NCI-H226 (cell line): Measurements from ENCODE around the gene SNAP23.
A peak's percentile ranks its signal among the peaks of the same experiment; 100 is the strongest.

ENCODE experiments used
- DNase-seq: peaks from one replicate; pipeline ENCODE4 v3.0.0-alpha.2; 2015

SNAP23 gene

DNA sequence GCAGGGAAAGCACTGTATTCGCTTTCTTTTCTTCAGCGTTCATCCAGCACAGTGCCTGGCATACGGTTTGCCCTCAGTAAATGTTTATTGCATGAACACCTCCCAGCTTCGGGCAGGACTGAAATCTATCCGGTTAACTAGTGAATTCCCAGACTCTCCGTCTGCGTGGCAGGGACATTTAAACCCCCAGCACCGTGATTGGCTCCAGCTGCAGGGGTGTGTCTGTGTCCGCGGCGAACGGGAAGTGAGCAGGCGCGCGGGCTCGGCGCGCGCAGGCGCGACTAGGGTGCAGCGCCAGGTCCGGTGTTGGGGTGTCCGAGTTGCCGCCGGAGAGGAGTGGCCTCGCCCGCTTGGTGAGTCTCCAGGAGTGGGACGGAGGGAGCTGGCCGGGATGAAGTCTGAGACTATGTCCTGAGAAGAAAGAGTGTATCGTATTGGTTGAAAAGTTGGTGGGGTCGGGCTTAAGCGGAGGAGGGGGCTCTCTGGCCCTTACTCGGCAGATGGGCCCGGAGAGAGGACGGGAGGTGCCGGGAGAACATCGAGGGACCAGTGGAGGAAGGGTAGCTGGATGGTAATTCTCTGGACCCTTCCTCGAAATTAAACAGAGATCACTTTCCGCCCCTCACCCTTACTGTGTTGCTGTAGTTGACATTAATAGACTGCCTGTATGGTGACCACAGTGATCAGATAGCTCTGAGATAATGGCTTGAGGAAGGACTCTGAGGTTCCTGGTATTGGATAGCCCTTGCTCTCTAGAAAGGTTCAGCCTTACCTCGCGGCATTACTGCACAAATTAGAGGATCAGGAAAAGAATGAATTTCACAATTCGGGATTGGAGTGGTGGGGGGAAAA is at the start of gene SNAP23:
SNAP23 (plus strand) TSS at position 274 of the 852 bp plus-strand sequence. CDS start 16,213 bp downstream, outside the sequence.
- peak; percentile 82 for DNase-seq

DNA sequence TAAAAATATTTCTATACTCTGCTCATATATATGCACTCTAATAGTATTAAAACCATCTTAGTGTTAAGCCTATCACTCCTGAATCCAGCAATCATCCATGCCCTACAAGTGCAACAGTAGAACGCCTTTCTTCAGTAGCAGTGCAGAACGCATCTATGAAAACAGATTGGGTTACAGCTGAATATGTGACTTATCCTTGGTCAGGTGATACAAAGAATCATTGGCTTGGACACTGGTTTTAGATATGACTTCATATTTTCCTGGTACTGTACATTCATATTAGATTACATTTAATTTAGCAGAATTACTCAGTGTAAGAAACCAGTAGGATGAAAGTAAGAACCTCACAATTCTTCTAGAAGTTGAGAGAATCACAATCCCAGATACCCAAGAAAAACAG is 47.8 kb upstream of the SNAP23 start:
- no peak for DNase-seq

DNA sequence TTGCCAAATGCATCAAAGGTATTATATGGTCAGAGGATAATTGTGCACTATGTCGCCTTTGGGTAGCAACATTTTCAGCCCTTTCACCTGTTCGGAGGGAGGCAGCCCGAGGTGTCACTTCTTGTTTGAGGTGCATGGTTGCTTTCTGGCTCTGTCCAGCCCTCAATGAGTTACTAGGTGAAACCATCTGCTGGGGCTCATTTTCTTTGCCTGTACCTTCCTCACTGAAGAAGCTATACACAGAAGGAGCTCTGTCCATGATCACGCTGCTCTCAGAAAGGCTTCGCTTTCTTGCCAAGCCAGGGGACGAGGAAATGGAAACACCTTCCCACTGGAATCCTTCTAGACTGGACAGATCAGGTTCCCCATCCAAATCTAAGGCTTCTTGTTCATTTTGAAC is 47.2 kb upstream of the SNAP23 start:
- DNase-seq = no peak

DNA sequence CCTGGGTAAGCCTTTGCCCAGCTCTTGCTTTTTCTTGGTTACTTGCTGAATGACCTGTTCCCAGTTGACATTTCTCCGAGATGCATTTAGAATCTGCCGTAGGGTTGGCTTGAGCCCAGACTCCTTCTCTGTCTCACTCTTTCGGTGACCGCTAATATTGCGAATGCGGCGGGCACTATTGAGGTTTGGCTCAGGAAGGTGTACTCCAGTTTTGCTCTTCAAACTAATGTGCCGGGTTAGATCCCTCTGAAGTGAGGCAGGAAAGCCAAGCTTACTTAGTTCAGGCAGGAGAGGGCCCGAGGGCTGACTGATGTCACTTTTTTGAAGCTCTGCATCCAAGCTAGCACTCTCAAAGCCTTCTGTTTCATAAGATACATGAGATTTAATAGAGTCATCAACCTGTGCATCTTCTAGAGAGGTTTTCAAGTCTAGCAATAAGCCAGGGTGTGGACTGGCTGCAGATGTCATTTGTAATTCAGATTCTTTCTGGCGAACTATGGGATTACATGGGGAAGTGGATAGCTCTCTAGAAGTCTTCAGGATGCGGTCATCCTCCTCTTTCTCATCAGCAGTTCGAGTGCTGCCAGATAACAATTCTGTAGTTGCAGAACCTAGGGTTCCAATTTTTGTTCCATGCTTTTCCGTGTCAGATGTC is 45.5 kb upstream of the SNAP23 start:
- no peak for DNase-seq

DNA sequence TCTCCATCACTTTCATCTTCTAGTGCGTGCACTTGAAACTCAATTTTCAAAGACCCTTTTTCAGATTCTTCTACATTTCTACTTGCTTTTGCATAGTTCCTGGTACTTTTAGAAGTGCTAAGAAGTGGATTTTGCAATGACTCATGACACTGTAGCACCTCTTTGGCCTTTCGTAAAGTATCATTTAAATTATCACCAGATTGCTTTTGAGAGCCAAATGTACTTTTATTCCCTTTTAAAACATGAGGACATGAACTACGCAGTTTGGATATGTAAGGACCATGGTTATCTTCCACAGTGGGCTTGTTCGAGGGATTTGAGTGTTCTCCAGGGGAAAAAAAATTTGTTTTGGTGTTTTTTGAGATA is 45.0 kb upstream of the SNAP23 start:
- DNase-seq = no peak

DNA sequence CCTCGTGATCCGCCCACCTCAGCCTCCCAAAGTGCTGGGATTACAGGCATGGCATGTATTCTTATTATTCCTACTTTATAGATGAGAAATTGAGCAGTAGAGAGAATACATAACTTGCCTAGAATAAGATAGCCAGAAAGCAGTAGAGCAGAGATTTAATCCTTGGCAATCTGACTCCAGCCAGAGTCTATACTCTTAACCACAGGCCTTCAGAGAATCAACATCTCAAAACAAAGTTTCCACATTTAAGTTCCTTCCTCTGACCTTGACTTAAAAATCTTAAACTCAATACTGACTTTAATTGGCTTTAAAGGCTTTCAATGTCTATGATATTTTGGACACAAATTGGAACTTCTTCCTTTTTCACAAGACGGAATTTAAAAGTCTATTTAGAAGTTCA is 41.6 kb upstream of the SNAP23 start:
- DNase-seq = no peak

DNA sequence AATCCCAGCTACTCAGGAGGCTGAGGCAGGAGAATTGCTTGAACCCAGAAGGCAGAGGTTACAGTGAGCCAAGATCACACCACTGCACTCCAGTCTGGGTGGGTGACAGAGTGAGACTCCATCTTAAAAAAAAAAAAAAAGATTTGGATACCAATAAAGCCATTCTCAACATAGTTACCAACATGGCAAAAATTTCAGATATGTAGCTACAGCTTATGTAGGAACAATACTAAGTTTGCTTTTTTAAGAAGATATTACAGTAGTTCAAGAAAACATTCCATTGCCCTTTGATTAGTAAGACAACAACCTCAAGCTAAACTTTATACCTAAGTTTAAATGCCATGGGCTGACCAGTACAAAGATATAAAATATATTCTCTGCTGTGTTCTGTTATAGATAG is 38.9 kb upstream of the SNAP23 start:
- DNase-seq = no peak

DNA sequence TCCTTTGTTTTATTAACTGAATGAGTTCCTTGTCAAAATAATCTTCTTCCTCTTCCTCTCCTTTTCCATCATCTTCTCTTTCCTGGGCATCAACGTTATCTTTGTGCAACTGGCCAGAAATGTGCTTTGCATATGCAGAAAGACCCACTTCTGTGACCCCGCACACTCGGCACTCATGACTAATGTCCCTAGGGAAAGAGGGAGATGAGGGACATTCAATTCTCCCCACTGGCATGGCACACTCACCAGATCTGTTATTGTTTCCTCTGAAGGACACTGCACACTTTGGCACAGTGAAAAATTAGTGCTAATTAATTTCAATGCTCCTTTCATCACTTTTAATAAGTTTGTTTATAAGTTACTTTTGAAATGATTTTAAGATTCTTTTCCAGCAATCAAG is 38.5 kb upstream of the SNAP23 start:
- no peak for DNase-seq

DNA sequence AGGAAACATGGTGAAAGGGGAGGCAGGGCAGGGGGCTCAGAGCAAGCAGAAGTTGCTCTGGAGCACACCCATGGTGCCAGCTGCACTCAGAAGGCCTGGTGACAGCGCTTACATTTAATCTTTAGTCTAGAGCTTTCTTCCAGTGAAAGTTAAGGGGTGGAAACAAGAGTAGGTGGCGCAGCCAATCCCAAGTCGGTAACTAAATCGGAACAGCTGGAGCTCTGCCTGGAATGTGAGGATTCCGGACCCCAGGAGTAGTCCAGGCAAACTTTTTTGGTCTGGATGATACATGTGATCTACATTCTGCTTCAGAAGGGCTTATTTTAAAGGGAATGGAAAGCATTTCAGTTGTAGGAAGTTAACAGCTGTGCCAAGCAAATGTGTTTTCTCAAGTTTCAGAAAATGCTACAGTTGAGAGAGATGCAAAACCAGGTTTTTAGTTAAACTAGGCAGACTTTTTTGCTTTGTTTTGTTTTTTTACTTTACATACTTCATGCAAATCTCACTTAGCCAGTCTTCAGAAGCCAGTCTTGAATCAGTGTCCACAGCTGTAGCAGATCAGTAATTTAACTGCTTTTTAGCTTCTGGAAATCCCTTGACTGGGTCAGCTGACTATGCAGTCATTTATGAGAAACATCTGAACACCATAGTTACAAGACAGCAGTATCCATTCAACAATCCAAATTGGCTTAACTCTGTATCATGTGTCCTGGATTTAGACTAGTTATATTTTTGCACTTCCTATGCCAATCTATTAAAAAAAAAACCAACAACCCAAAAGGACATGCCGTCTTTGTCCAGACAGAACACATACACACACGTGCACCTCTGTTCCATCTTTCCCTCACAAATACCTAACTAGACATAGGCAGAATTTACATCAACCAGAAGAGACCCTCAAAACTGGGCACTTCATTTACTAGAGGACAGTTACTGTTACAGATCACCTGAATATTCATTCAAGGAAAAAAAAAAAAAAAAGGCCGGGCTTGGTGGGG is 37.7 kb upstream of the SNAP23 start:
- DNase-seq = no peak

DNA sequence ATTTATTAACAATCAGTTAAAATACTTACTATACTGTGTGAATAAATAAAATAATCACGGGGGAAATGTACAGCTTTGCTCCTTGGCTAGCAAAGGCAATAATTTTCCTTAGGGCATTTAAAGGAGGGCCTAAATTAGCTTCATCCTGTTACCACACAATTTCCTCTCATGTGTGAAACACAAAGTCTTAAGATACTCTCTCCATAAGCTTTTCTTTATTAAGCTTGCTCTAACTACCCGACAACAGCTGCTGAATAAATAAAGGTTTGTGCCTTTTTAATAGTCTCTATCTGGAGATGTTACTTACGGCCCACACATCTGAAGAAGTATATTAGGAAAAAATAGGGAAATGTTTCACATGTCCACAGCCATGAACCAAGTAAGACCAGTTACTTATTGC is 34.2 kb upstream of the SNAP23 start:
- no peak for DNase-seq

DNA sequence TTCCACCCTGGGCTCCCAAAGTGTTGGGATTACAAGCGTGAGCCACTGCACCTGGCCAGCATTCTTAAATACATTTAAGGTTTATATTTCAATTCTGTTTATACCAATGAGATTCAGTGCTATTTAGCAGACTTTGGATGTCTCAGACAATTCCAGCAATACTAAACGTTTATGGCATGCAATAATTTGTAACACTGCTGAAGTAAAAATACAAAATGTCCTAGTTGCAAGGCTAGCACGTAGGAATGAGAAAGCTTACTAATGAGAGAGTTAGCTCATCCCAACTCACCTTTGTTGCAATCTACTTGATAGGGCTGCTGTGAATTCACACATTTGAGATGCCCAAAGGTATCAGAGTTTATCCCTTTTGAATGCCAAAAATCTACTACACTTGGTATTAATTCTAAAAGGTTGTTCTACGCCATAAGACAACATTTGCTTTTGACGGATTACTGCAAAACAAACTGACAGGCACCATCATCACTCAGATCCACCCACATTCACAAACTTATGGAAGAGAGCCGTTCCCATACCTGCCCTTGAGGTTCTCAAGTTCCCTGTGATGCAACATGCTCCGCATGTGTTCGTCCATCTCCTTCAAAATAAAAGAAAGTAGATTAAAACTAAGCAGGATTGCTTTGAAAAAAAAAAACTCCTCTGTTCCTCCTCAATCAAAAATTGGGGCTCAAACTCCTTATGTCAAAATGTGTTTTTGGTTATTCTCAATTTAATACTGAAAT is 29.7 kb upstream of the SNAP23 start:
- DNase-seq = no peak

DNA sequence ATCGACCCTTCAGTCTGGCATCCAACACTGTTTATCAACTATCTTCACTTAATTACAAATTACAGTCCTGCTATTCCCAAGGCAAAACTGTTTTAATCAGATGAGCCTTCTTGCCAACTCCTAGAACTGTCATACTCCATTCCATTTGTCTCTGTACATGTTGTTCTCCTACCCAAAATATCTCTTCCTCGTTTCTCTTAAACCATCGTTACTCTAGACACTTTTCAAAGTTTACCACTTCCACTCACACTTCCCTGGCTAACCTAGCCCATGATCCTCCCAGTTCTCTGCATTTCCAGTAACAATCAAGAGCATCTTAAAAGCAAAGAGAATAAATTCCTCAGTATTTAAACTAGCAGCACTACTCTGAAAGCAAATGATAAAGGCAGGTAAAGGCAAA is 24.4 kb upstream of the SNAP23 start:
- DNase-seq = no peak

DNA sequence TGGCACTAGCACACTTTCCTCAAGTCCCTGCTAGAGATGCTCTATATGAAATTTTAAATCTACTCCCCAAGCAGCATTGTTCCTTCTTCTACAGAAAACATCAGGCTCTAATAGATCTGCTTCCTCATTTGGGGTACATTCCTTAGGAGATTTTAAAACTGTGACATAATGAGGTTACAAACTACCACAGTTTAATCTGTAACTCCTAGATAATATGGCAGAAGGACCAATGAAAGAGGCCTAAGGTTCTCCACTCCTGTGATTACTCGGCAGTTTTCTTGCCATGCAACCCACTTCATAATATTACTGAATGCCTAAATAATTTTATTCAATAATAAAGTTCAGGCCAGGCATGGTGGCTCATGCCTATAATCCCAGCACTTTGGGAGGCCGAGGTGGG is 20.6 kb upstream of the SNAP23 start:
- DNase-seq = no peak

DNA sequence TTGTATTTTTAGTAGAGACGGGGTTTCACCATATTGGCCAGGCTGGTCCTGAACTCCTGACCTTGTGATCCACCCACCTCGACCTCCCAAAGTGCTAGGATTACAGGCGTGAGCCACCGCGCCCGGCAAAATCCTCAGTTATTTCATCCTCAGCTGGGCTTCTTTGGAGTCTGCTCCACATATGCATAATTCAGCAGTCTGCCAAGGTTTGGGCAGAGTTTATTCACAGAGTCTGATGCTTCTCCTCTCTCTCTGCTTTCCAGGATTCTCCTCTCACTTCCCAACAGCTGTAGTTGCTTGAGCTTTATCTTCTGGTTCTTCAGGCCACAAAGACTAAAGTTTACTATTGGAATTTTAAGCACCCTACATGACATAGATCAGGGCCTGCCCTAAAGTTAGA is 12.7 kb upstream of the SNAP23 start:
- DNase-seq = no peak

DNA sequence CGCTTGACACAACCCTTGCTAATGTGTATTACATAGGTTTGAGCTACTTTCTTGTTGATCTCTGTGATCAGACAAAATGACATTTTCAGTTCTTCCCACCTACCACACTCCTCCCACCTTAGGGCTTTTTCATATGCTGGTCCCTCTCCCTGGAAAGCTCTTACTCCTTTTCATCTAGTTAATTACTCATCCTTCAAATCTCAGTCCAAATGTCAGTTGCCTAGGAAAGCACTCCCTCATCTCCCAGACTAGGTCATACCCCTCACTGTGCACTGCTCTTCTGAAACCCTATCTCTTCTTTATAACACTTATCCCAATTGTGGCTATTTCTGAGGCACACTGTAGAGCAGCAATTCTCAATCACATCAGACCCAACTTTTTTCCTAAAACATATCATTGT is 11.8 kb upstream of the SNAP23 start:
- DNase-seq = no peak

DNA sequence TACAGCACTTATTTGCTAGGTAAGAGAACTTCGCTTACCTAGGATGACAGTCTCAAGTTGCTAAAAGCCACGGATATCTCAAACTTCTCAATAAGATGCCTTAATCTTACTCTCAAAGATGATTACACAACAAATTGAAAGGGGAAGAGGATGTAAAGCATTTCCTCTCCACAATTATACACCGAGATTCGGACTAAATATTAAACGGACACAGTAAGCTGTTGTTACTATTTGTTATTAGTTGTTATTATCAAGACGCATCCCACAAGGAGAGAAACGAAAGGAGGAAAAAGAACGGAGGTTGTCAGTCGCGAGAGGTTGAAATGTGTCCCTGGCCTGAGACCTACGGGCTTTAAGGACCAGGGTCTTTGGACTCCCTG is 5.2 kb upstream of the SNAP23 start:
- no peak for DNase-seq

DNA sequence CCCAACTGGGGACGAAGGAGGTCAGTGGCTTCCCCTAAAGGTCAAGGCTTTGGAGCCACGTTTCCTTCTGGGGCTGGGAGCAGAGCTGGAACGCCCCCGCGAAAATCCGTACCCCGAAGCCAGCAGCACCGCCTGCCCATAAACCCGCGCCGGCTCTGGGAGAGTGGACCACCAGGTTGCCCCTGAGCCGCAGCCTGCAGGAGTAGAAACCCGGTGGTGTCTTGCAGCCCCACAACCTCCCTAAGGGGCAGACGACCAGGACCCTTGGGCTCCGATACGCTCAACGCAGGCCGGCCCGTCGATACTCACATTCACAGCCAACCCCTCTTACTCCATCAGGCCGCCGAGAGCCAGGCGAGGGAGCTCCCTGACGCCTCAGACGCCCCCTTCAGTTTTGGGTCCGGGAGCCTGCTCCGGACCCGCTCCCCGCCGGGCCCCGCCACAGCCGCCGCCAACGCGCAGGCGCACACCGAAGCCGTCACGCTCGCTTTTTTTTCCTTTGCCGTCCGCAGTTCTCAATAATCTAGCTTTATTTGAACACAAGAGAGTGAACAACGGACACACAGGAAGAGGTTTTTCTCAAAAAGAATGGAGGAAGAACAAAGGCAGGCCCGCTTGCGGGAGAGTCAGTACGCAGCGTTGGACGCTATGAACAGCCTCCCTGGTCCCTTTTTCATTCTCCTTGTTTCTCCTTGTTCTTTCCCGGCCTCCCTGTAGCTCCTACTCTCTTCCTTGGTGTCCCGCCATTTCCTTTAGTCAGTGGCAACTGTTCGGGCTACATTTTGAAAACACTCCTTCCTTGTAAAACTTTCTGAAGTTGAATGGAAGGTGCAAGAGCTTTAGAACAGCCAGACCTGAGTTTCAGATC is 4.5 kb upstream of the SNAP23 start, which contains the start of gene ZNF106:
ZNF106 (minus strand) TSS at position 471 of the 868 bp plus-strand sequence. CDS start 18,852 bp downstream, outside the sequence.
- DNase-seq = peak; percentile 50

DNA sequence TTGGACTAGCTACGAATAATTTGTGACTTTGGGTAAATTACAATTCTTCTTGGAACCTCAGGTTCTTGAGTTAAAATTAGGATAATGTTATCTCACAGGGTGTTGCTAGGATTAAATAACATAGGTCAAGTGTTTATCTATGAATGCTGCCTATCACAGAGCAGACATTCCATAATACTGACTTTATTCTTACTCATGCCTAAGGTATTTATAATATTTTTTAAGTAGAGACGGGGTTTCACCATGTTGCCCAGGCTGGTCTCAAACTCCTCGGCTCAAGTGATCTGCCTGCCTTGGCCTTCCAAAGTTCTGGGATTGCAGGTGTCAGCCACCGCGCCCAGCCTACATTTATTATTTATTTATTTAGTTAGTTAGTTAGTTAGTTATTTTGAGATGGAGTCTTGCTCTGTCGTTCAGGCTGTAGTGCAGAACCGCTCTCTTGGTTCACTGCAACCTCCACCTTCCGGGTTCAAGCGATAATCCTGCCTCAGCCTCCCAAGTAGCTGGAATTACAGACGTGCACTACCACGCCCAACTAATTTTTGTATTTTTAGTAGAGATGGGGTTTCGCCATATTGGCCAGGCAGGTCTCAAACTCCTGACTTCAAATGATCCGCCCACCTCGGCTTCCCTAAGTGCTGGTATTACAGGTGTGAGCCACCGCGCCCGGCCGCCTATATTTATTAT is 3.8 kb upstream of the SNAP23 start:
- peak; percentile 35 for DNase-seq

DNA sequence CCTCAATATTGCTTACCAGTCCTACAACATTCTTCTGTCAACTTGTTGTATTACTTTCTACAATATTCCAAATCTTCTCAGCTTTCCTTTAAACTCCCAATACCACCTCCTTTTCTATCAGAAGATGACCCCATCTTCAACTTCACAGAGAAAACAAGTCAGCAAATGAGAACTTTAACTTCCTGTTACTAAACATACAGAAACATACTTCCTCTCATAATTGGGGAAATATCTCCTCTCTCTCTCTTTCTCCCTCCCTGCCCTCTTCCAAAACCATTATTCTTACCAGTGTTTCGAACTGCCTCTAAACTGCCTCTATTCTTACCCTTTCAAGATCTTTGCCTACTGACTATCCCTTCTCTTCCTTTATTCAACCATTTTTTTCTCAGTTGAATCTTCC is 1.8 kb upstream of the SNAP23 start:
- no peak for DNase-seq

DNA sequence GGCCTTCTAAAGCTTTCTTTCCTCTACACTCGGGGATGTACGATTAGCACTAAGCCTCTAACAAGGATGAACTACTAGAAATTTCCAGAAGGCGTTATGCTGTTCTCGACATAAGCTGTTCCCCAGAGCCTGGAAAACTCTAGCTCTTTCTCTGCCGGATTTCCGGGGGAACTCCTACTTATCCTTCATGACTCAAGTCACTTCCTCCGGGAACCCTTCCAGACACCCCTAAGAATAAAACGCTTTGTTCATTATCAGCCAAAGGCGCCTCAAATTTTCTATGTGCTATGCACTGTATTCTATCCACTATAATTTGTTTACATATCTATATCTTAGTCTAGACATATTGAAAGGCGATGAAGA is 455 bp upstream of the SNAP23 start:
- peak; percentile 62 for DNase-seq
